ENCODE results near the gene ABCG5.

DNA sequence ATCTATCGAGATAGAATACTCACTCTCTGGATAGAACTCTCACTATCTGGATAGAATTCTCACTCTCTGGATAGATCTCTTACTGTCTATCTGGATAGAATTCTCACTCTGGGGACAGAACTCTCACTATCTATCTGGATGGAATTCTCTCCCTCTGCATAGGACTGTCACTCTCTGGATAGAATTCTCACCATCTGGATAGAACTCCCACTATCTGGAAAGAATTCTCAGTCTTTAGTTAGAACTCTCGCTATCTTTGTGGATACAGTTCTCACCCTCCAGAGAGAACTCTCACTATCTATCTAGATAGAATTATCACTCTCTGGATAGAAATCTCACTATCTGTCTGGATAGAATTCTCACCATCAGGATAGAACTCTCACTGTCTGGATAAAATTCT, 16.7 kb upstream of the ABCG5 start:
- TF ChIP-seq CTCF (IDR thresholded peaks at IDR 0.05) = no peak
- no peak for TF ChIP-seq POLR2A (IDR thresholded peaks at IDR 0.05)
